ENCODE data around the gene C19orf33. TPM values are rescaled to one million over a fixed set of nuclear protein-coding genes. Genes with fewer than 3 reads are reported as not detected.

Gene C19orf33
- polyA plus RNA-seq, 1 donor (not counting 4 experiments of a cell fraction or from before 2014, with no cell fraction given) = 366 TPM

GRCh38 chr19:38294090-38294489 is 10.0 kb upstream of the C19orf33 start:
- DNase-seq (ENCODE audit: low read depth, low spot score) (no peak), FAIRE-seq (no peak)
- no peak overlapping the region for H3K9ac ChIP-seq (ENCODE audit: control insufficient read depth, extremely low read depth, insufficient read depth, low read length)
- H3K27me3 ChIP-seq (ENCODE audit: control insufficient read depth, extremely low read depth, insufficient read depth, low read length) = no peaks in the 10 kb centered on the region
- H3K4me1 ChIP-seq (ENCODE audit: control insufficient read depth, extremely low read depth, insufficient read depth, low read length) = peaks cover 52% of the 10 kb centered on the region
- no peak overlapping the region for H2AFZ ChIP-seq (ENCODE audit: control insufficient read depth, low read length)
- H3K4me2 ChIP-seq (ENCODE audit: control insufficient read depth, extremely low read depth, insufficient read depth, low read depth, low read length) = no peak overlapping the region
- H3K4me3 ChIP-seq (ENCODE audit: control insufficient read depth in 2 of 3, extremely low read depth in 1 of 3, insufficient read depth in 2 of 3, low read depth in 1 of 3, low read length in 3 of 3) = no peak overlapping the region
- peaks cover 40 to 49% of the 10 kb centered on the region in 2 experiments for H3K36me3 ChIP-seq (ENCODE audit: control insufficient read depth in 2 of 2, extremely low read depth in 1 of 2, insufficient read depth in 2 of 2, low read length in 2 of 2)
- peak overlapping the region; percentile 18 for H3K27ac ChIP-seq (ENCODE audit: control insufficient read depth, insufficient read depth, low read length)
- TF ChIP-seq CTCF (optimal IDR thresholded peaks at IDR 0.05 in 1 of 3, IDR thresholded peaks at IDR 0.05 in 1 of 3, conservative IDR thresholded peaks at IDR 0.05 in 1 of 3; ENCODE audit: extremely low read depth in 1 of 3, insufficient read depth in 2 of 3, low read length in 3 of 3) (no peak), EZH2 (IDR thresholded peaks at IDR 0.05; ENCODE audit: low read length) (no peak)
- no peaks in the 10 kb centered on the region for H3K9me3 ChIP-seq (ENCODE audit: control insufficient read depth, low read depth, low read length)
- dilution Hi-C loops (cut with MboI; ENCODE audit: extremely low pct_ligation_motif_present, low sequenced_read_pairs) = no loop called here
- H3K9me1 ChIP-seq (ENCODE audit: control insufficient read depth, extremely low read depth, insufficient read depth, low read length) = no peaks in the 10 kb centered on the region
- H3K79me2 ChIP-seq (ENCODE audit: control insufficient read depth, insufficient read depth, low read length) = peaks cover 14% of the 10 kb centered on the region
- H4K20me1 ChIP-seq (ENCODE audit: control insufficient read depth, extremely low read depth, insufficient read depth, low read length) = peaks cover 4% of the 10 kb centered on the region

- H3K9me1 ChIP-seq (ENCODE audit: control insufficient read depth, extremely low read depth, insufficient read depth, low read length) = no peaks in the 10 kb centered on the region
- no peaks in the 10 kb centered on the region for H4K20me1 ChIP-seq (ENCODE audit: control insufficient read depth, extremely low read depth, insufficient read depth, low read length)
- no peak overlapping the region for H3K4me3 ChIP-seq (ENCODE audit: control insufficient read depth in 2 of 3, extremely low read depth in 1 of 3, insufficient read depth in 2 of 3, low read depth in 1 of 3, low read length in 3 of 3)
- H3K27ac ChIP-seq (ENCODE audit: control insufficient read depth, insufficient read depth, low read length) = no peak overlapping the region
- H3K79me2 ChIP-seq (ENCODE audit: control insufficient read depth, insufficient read depth, low read length) = peaks cover 6% of the 10 kb centered on the region
- FAIRE-seq (peak; percentile 44), DNase-seq (ENCODE audit: low read depth, low spot score) (no peak)
- no peaks in the 10 kb centered on the region for H3K9me3 ChIP-seq (ENCODE audit: control insufficient read depth, low read depth, low read length)
- TF ChIP-seq CTCF (optimal IDR thresholded peaks at IDR 0.05 in 1 of 3, IDR thresholded peaks at IDR 0.05 in 1 of 3, conservative IDR thresholded peaks at IDR 0.05 in 1 of 3; ENCODE audit: extremely low read depth in 1 of 3, insufficient read depth in 2 of 3, low read length in 3 of 3) (no peak), EZH2 (IDR thresholded peaks at IDR 0.05; ENCODE audit: low read length) (no peak)
- H3K27me3 ChIP-seq (ENCODE audit: control insufficient read depth, extremely low read depth, insufficient read depth, low read length) = no peaks in the 10 kb centered on the region
- no peak overlapping the region for H3K4me2 ChIP-seq (ENCODE audit: control insufficient read depth, extremely low read depth, insufficient read depth, low read depth, low read length)
- peaks cover 53% of the 10 kb centered on the region for H3K4me1 ChIP-seq (ENCODE audit: control insufficient read depth, extremely low read depth, insufficient read depth, low read length)
- peaks cover 5 to 6% of the 10 kb centered on the region in 2 experiments for H3K36me3 ChIP-seq (ENCODE audit: control insufficient read depth in 2 of 2, extremely low read depth in 1 of 2, insufficient read depth in 2 of 2, low read length in 2 of 2)
- H2AFZ ChIP-seq (ENCODE audit: control insufficient read depth, low read length) = no peak overlapping the region
- dilution Hi-C loops (cut with MboI; ENCODE audit: extremely low pct_ligation_motif_present, low sequenced_read_pairs) = no loop called here
- H3K9ac ChIP-seq (ENCODE audit: control insufficient read depth, extremely low read depth, insufficient read depth, low read length) = no peak overlapping the region
These were observed 5.0 kb upstream of the C19orf33 start for GRCh38 chr19:38298821-38299680.

Data from keratinocyte (primary cell).